ENCODE measurements around the gene TRAF1. TPM values are rescaled to one million over a fixed set of nuclear protein-coding genes. Genes with fewer than 3 reads are reported as not detected.
A peak's percentile ranks its signal among the peaks of the same experiment; 100 is the strongest.

The TRAF1 gene
- total and polyA plus RNA-seq, 2 of the 13 experiments (the other 11 are each of a cell fraction or from before 2014, with no cell fraction given), result 0.44 to 1.0 TPM

GRCh38 chr9:120877276-120878034 is 49.1 kb downstream of the TRAF1 start (continued):
- TF ChIP-seq ZNF503 (CRISPR knock-in tag; IDR thresholded peaks at IDR 0.05) (no peak), ZNF740 (CRISPR knock-in tag; IDR thresholded peaks at IDR 0.05) (peak; percentile 57; the same call in 1 of the 2 replicates), KDM5B (CRISPR knock-in tag; IDR thresholded peaks at IDR 0.05; ENCODE audit: borderline replicate concordance) (peak; percentile 65; the same call in 1 of the 2 replicates), ZNF570 (CRISPR knock-in tag; IDR thresholded peaks at IDR 0.05; ENCODE audit: borderline replicate concordance) (no peak), NFE2 (CRISPR knock-in tag; IDR thresholded peaks at IDR 0.05) (no peak), DMTF1 (CRISPR knock-in tag; IDR thresholded peaks at IDR 0.05) (no peak), GATAD2A (CRISPR knock-in tag; IDR thresholded peaks at IDR 0.05) (peak; percentile 47; the same call in 1 of the 2 replicates), ISL2 (CRISPR knock-in tag; IDR thresholded peaks at IDR 0.05) (peak; percentile 45; the same call in 1 of the 2 replicates), ZFP36L1 (CRISPR knock-in tag; IDR thresholded peaks at IDR 0.05) (no peak), ZSCAN25 (CRISPR knock-in tag; IDR thresholded peaks at IDR 0.05) (peak; percentile 18; the same call in 1 of the 2 replicates), ZNF670 (CRISPR knock-in tag; IDR thresholded peaks at IDR 0.05; ENCODE audit: borderline replicate concordance) (no peak), REST (IDR thresholded peaks at IDR 0.05; ENCODE audit: borderline replicate concordance in 1 of 2, low read depth in 1 of 2, low read length in 2 of 2) (no peak; a peak in 1 of 4 replicates), FIP1L1 (IDR thresholded peaks at IDR 0.05; ENCODE audit: borderline replicate concordance, insufficient read depth, low read depth, low read length) (no peak), RFX3 (CRISPR knock-in tag; IDR thresholded peaks at IDR 0.05) (no peak), ZNF589 (CRISPR knock-in tag; conservative IDR thresholded peaks at IDR 0.05) (no peak), SMARCC2 (IDR thresholded peaks at IDR 0.05) (no peak)

Data from HepG2 (cell line).